ENCODE measurements around the gene R3HDM1. TPM values are rescaled to one million over a fixed set of nuclear protein-coding genes. Genes with fewer than 3 reads are reported as not detected.
A peak's percentile ranks its signal among the peaks of the same experiment; 100 is the strongest.
"Not testable (repeated sequence)": the region's sequence is repeated elsewhere in the genome, so short reads cannot be mapped to it uniquely, and the experiment has no call there.

Gene R3HDM1
- total RNA-seq, 8 experiments from 2014 or later, result 19.0 to 157 (median 30.6) TPM

DNA sequence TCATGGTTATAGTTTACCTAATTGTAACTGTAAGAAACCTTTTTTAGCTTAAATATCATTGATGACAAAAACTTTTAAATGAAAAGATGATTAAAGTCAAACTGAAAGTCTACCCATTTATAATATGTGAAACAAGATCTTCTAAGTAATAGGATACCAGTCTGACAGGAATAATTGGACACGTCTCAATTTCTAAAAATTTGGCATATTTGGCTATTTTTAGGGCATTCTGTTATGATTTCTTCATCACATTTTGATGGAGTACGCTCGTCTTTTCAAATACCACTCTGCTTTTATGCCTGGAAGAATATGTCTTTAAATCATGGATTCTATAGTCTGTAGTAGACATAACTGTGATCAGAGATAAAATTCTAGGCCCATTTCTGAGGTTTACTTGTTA, 1.3 kb downstream of the R3HDM1 start:
- H3K4me3 ChIP-seq, result peak overlapping the region; percentile 73 to 89 (median 82)
- 0 to 57% (median 29%) methylated on average over 1 to 3 of the region's 3 CpGs; no CpG with 5 or more reads in 1 of the 10 experiments for WGBS, 10 experiments
- ATAC-seq (replicated peaks in 6 of 8), result no peak
- peaks cover 5 to 6% of the 10 kb centered on the region in 2 donors for H3K4me1 ChIP-seq (replicated peaks in 1 of 2)
- in situ Hi-C loops (cut with MboI; ENCODE audit: low pct_unique_long_range_greater_than_20kb in 2 of 9, low sequenced_read_pairs in 9 of 9, unreplicated experiment in 9 of 9), result no loop called here
- no peak overlapping the region for H3K27ac ChIP-seq

DNA sequence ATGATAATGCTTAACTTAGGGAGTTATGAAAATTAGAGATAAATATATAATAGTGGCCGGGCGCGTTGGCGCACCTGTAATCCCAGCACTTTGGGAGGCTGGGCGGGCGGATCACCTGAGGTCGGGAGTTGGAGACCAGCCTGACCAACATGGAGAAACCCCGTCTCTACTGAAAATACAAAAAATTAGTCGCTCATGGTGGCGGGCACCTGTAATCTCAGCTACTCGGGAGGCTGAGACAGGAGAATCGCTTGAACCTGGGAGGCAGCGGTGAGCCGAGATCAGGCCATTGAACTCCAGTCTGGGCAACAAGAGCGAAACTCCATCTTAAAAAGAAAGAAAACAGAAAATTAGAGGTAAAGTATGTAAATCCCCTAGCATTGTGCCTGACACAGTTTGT, 2.3 kb downstream of the R3HDM1 start:
- ATAC-seq (replicated peaks in 6 of 8); H3K4me1 ChIP-seq (replicated peaks in 1 of 2); H3K4me3 ChIP-seq; in situ Hi-C loops (cut with MboI; ENCODE audit: low pct_unique_long_range_greater_than_20kb in 2 of 9, low sequenced_read_pairs in 9 of 9, unreplicated experiment in 9 of 9); H3K27ac ChIP-seq: not testable (repeated sequence)
- 93 to 100% (median 98%) methylated on average over 2 to 12 of the region's 15 CpGs; no CpG with 5 or more reads in 2 of the 10 experiments for WGBS, 10 experiments

DNA sequence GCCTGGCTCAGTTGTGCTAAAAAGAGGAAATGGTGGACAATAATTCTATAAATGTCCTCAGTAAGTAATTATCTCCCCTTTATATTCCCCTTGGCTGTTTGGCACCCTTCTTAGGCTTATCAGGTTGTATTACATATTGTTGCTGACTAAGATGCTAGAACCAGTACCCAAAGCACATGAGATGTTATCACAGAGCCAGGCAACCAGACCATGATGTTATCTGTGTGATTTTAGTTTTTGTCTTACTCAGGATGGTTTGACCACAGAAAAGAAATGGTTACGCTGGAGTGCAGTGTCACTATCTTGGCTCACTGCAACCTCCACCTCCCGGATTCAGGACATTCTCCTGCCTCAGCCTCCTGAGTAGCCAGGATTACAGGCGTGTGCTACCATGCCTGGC, 15.2 kb downstream of the R3HDM1 start:
- 63 to 100% (median 100%) methylated on average over 1 to 2 of the region's 3 CpGs; no CpG with 5 or more reads in 4 of the 10 experiments for WGBS, 10 experiments

DNA sequence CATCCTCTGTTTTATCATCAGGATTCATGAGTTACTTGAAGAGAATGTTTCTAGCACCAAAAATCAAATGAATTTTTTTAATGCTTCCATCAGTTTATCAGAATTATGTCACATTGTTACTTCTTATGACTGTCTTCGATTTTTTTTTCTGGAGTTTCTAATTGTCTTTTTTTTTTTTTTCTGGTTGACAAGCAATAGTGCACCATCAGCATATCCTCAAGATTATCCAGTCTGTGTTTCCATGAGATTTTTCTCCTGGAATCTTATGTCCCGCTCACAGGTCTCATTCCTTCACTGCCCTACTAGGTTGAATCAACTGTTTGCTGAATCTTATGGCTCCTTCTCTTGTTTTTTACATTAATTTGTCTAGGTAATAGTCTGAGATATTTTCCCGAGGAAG, 16.0 kb downstream of the R3HDM1 start:
- in situ Hi-C loops (cut with MboI; ENCODE audit: low pct_unique_long_range_greater_than_20kb in 2 of 9, low sequenced_read_pairs in 9 of 9, unreplicated experiment in 9 of 9), result no loop called here
- Histone ChIP-seq H3K27ac (no peak overlapping the region), H3K4me1 (replicated peaks in 1 of 2) (no peaks in the 10 kb centered on the region), H3K4me3 (no peak overlapping the region)
- 82 to 100% (median 95%) methylated on average over 1 to 3 of the region's 3 CpGs for WGBS, 10 experiments
- ATAC-seq (replicated peaks in 6 of 8), result no peak

More for the DNA sequence above, 15.2 kb downstream of the R3HDM1 start:
- in situ Hi-C loops (cut with MboI; ENCODE audit: low pct_unique_long_range_greater_than_20kb in 2 of 9, low sequenced_read_pairs in 9 of 9, unreplicated experiment in 9 of 9), result no loop called here
- ATAC-seq (replicated peaks in 6 of 8), result no peak
- Histone ChIP-seq H3K4me3 (no peak overlapping the region), H3K27ac (no peak overlapping the region), H3K4me1 (replicated peaks in 1 of 2) (no peaks in the 10 kb centered on the region)

- 79 to 100% (median 96%) methylated on average over 3 to 5 of the region's 5 CpGs for WGBS, 10 experiments
- H3K4me3 ChIP-seq, result no peak overlapping the region
- no peak for ATAC-seq (replicated peaks in 6 of 8)
- in situ Hi-C loops (cut with MboI; ENCODE audit: low pct_unique_long_range_greater_than_20kb in 2 of 9, low sequenced_read_pairs in 9 of 9, unreplicated experiment in 9 of 9), result no loop called here
- H3K27ac ChIP-seq, result no peak overlapping the region
- no peaks in the 10 kb centered on the region for H3K4me1 ChIP-seq (replicated peaks in 1 of 2)
Observed at GRCh38 chr2:135551356-135551755, 20.1 kb downstream of the R3HDM1 start.

DNA sequence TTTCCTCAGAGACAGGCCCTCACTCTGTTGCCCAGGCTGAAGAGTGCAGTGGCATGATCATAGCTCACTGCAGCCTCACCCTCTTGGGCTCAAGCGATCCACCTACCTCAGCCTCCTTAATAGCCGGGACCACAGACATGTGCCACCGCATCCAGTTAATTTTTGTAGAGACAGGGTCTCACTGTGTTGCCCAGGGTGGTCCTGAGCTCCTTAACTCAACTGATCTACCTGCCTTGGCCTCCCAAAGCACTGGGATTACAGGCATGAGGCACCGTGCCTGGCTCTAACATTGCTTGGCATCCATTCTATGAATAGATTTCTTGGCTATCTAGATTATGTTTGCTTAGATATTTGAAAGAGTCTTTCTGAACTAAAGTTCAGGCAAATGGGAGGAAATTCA, 21.6 kb downstream of the R3HDM1 start:
- ATAC-seq (replicated peaks in 6 of 8), result no peak
- Histone ChIP-seq H3K27ac (no peak overlapping the region), H3K4me1 (replicated peaks in 1 of 2) (no peaks in the 10 kb centered on the region), H3K4me3 (no peak overlapping the region)
- in situ Hi-C loops (cut with MboI; ENCODE audit: low pct_unique_long_range_greater_than_20kb in 2 of 9, low sequenced_read_pairs in 9 of 9, unreplicated experiment in 9 of 9), result no loop called here
- 83 to 100% (median 100%) methylated on average over 1 to 4 of the region's 4 CpGs; no CpG with 5 or more reads in 3 of the 10 experiments for WGBS, 10 experiments

DNA sequence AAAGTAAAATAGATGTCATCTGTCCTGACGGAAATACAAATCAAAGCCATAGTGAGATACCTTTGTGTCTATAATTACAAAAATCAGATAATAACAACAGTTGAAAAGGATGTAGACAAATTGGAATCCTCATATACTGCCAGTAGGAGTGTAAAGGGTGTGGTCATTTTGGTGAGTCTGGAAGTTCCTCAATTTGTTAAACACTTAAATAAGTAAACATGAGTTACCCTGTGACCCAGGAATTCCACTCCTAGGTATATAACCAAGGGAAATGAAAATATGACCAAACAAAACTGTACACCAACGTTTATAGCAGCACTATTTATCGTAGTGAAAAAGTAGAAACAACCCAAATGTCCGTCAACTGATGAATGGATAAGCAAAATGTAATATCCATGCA, 24.0 kb downstream of the R3HDM1 start:
- ATAC-seq (replicated peaks in 6 of 8), result peak in 1 of 8 experiments; percentile 26
- Histone ChIP-seq H3K4me3 (no peak overlapping the region), H3K27ac (no peak overlapping the region), H3K4me1 (replicated peaks in 1 of 2) (no peaks in the 10 kb centered on the region)
- in situ Hi-C loops (cut with MboI; ENCODE audit: low pct_unique_long_range_greater_than_20kb in 2 of 9, low sequenced_read_pairs in 9 of 9, unreplicated experiment in 9 of 9), result no loop called here
- WGBS, 10 experiments, result 70 to 100% (median 96%) methylated on average over 1 to 4 of the region's 4 CpGs

GRCh38 chr2:135557530-135557929, 26.2 kb downstream of the R3HDM1 start:
- in situ Hi-C loops (cut with MboI; ENCODE audit: low pct_unique_long_range_greater_than_20kb in 2 of 9, low sequenced_read_pairs in 9 of 9, unreplicated experiment in 9 of 9), result no loop called here
- peak in 2 of 8 experiments; percentile 46 to 60 for ATAC-seq (replicated peaks in 6 of 8)
- 50 to 100% (median 86%) methylated on average over 1 of the region's 1 CpG; no CpG with 5 or more reads in 6 of the 10 experiments for WGBS, 10 experiments
- H3K4me3 ChIP-seq, result no peak overlapping the region
- no peak overlapping the region for H3K27ac ChIP-seq
- no peaks in the 10 kb centered on the region for H3K4me1 ChIP-seq (replicated peaks in 1 of 2)

DNA sequence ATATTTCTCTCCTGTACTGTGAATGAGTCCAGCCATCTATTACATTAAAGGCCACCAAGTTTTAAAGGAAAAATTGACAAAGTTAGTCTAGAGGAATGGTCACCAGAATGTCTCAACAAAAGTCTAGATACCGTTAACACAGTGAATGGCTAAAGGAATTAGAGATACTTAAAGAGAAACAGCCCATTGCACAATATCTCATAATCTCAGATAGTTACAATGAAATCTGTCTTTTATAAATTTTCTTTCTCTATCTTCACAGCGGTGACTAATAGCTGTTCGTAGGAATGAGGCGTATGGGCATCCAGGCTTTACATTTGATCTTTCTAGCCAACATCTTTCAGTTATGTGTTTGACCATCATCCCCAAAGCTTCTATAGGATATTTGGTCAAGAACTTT, 30.6 kb downstream of the R3HDM1 start:
- no peak overlapping the region for H3K27ac ChIP-seq
- ATAC-seq (replicated peaks in 6 of 8), result no peak

GRCh38 chr2:135563793-135564192, 32.5 kb downstream of the R3HDM1 start:
- in situ Hi-C loops (cut with MboI; ENCODE audit: low pct_unique_long_range_greater_than_20kb in 2 of 9, low sequenced_read_pairs in 9 of 9, unreplicated experiment in 9 of 9), result no loop called here
- Histone ChIP-seq H3K4me1 (replicated peaks in 1 of 2) (no peaks in the 10 kb centered on the region), H3K27ac (no peak overlapping the region), H3K4me3 (no peak overlapping the region)
- peak in 3 of 8 experiments; percentile 20 to 76 (median 45) for ATAC-seq (replicated peaks in 6 of 8)
- 87 to 100% (median 93%) methylated on average over 1 to 3 of the region's 4 CpGs; no CpG with 5 or more reads in 3 of the 10 experiments for WGBS, 10 experiments

More for the DNA sequence above, 30.6 kb downstream of the R3HDM1 start:
- Histone ChIP-seq H3K4me3 (no peak overlapping the region), H3K4me1 (replicated peaks in 1 of 2) (no peaks in the 10 kb centered on the region)
- 92 to 100% (median 95%) methylated on average over 2 to 4 of the region's 4 CpGs for WGBS, 10 experiments
- in situ Hi-C loops (cut with MboI; ENCODE audit: low pct_unique_long_range_greater_than_20kb in 2 of 9, low sequenced_read_pairs in 9 of 9, unreplicated experiment in 9 of 9), result no loop called here

GRCh38 chr2:135570884-135571283, 39.6 kb downstream of the R3HDM1 start:
- Histone ChIP-seq H3K4me1 (replicated peaks in 1 of 2) (no peaks in the 10 kb centered on the region), H3K4me3 (no peak overlapping the region), H3K27ac (no peak overlapping the region)
- no peak for ATAC-seq (replicated peaks in 6 of 8)
- 75 to 100% (median 92%) methylated on average over 2 of the region's 2 CpGs for WGBS, 10 experiments
- in situ Hi-C loops (cut with MboI; ENCODE audit: low pct_unique_long_range_greater_than_20kb in 2 of 9, low sequenced_read_pairs in 9 of 9, unreplicated experiment in 9 of 9), result no loop called here

GRCh38 chr2:135573620-135574019, 42.3 kb downstream of the R3HDM1 start:
- Histone ChIP-seq H3K4me1 (replicated peaks in 1 of 2) (no peaks in the 10 kb centered on the region), H3K27ac (no peak overlapping the region), H3K4me3 (no peak overlapping the region)
- in situ Hi-C loops (cut with MboI; ENCODE audit: low pct_unique_long_range_greater_than_20kb in 2 of 9, low sequenced_read_pairs in 9 of 9, unreplicated experiment in 9 of 9), result no loop called here
- 89 to 100% (median 100%) methylated on average over 1 of the region's 1 CpG; no CpG with 5 or more reads in 1 of the 10 experiments for WGBS, 10 experiments
- ATAC-seq (replicated peaks in 6 of 8), result no peak

- WGBS, 10 experiments, result 83 to 100% (median 100%) methylated on average over 1 to 3 of the region's 3 CpGs; no CpG with 5 or more reads in 1 of the 10 experiments
- Histone ChIP-seq H3K27ac (no peak overlapping the region), H3K4me1 (replicated peaks in 1 of 2) (peaks cover 0 to 6% of the 10 kb centered on the region in 2 donors), H3K4me3 (no peak overlapping the region)
- in situ Hi-C loops (cut with MboI; ENCODE audit: low pct_unique_long_range_greater_than_20kb in 2 of 9, low sequenced_read_pairs in 9 of 9, unreplicated experiment in 9 of 9), result no loop called here
- ATAC-seq (replicated peaks in 6 of 8), result no peak
Observed at GRCh38 chr2:135581282-135581681, 50.0 kb downstream of the R3HDM1 start.

GRCh38 chr2:135582383-135582782, 51.1 kb downstream of the R3HDM1 start:
- H3K4me3 ChIP-seq, result no peak overlapping the region
- in situ Hi-C loops (cut with MboI; ENCODE audit: low pct_unique_long_range_greater_than_20kb in 2 of 9, low sequenced_read_pairs in 9 of 9, unreplicated experiment in 9 of 9), result no loop called here
- 60 to 100% (median 76%) methylated on average over 1 to 2 of the region's 2 CpGs; no CpG with 5 or more reads in 4 of the 10 experiments for WGBS, 10 experiments
- H3K4me1 ChIP-seq (replicated peaks in 1 of 2), result peaks cover 0 to 10% of the 10 kb centered on the region in 2 donors
- no peak overlapping the region for H3K27ac ChIP-seq
- no peak for ATAC-seq (replicated peaks in 6 of 8)
